HG02981 (cell line): ENCODE data around the gene PCNT.
"Not testable (repeated sequence)": the region's sequence is repeated elsewhere in the genome, so short reads cannot be mapped to it uniquely, and the experiment has no call there.

ENCODE experiments used
- ATAC-seq: cut with Tn5 transposase; IDR thresholded peaks from one replicate; pipeline ENCODE4 v1.9.1; 2021; ENCODE audit warnings: mild to moderate bottlenecking, moderate library complexity; ENCODE audit not compliant: unreplicated experiment

Gene PCNT

GRCh38 chr21:46357335-46357604, 33.3 kb downstream of the PCNT start:
- ATAC-seq = no peak

DNA sequence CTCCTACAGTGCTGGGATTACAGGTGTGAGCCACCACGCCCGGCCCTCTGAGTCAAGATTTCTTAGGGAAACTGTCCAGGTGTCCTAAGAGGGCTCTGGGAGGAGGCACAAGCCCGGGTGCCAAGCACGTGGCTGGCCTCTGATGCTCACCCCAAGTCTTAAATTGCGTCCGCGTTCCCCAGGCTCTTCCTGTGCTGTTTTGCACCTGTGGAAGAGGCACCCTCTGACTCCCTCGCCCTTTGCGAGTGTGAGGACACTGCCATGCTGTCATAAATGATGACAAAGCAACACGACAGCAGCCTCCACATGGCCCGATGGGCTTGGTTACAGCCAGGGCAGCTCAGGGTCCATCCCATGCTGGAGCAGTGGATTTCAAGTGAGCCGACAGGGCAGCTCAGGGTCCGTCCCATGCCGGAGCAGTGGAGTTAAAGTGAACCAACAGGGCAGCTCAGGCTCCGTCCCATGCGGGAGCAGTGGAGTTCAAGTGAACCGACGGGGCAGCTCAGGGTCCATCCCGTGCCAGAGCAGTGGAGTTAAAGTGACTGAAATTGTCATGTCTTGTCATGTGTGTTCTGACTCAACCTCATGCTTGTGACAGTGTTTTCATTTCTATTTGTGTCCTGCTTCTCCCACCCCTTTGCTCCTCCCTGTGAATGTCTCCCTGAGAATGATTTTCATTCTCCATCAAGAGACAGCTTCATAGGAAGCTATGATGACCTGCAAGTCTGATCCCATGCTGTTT, 33.9 kb downstream of the PCNT start:
- no peak for ATAC-seq

DNA sequence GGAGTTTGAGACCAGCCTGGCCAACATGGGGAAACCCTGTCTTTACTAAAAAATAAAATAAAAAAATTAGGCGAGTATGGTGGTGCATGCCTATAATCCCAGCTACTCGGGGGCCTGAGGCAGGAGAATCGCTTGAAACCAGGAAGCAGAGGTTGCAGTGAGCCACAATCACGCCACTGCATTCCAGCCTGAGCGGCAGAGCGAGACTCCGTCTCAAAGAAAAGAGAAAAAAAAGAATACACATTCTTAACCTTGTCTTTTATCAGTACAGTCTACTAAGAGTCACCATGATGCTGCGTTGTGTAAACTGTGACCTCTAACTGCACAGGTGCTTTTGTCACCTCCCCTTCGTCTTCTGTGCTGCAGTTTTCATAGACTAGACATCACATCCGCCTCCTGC, 37.2 kb downstream of the PCNT start:
- ATAC-seq = no peak

GRCh38 chr21:46361935-46362334, 38.0 kb downstream of the PCNT start:
- no peak for ATAC-seq

DNA sequence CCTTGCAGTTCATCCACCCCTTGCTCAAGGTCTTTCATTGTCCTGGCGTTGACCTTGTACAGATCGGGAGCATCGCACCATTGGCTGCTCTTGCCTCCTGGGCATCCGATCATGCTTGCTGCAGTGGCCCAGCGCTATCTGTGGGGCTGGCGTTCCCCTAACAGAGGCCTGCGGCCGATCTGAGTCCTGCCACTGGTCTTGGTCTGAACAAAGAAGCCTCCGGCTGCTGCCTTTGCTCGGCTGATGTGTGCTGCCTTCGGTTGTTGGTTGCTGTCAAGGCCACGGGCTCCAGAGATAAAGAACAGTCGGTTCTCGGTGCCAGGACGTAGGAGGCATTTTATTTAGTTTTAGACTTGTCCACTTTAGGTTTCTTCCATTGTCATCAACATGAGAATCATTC, 39.0 kb downstream of the PCNT start:
- ATAC-seq = no peak

GRCh38 chr21:46363698-46364097, 39.7 kb downstream of the PCNT start:
- no peak for ATAC-seq

GRCh38 chr21:46366091-46366490, 42.1 kb downstream of the PCNT start:
- no peak for ATAC-seq

DNA sequence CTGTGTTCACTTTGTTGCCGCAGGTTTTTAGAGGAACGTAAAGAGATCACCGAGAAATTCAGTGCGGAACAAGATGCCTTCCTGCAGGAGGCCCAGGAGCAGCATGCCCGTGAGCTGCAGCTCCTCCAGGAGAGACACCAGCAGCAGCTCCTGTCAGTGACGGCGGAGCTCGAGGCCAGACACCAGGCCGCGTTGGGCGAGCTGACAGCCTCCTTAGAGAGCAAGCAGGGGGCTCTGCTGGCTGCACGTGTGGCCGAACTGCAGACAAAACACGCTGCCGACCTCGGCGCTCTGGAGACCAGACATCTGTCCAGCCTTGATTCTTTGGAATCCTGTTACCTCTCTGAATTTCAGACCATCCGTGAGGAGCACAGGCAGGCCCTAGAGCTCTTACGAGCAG, 42.6 kb downstream of the PCNT start:
- no peak for ATAC-seq

DNA sequence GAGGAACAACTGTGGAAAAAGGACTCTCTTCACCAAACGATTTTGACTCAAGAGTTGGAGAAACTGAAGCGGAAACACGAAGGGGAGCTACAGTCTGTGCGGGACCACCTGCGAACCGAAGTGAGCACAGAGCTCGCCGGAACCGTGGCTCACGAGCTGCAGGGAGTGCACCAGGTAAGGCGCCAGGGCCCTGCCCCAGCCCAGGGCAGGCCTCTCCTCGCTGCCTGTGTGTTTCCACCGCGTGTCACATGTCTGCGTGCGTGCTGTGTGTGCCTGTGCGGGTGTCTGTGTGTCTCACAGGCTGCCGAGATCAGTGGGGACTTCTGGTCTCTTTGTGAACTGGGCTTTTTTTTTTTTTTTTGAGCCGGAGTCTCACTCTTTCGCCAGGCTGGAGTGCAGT, 43.0 kb downstream of the PCNT start:
- no peak for ATAC-seq

- peak; percentile 56 for ATAC-seq
Measured at GRCh38 chr21:46368533-46369285, 44.8 kb downstream of the PCNT start.

GRCh38 chr21:46369520-46370235, 45.7 kb downstream of the PCNT start:
- ATAC-seq = no peak

DNA sequence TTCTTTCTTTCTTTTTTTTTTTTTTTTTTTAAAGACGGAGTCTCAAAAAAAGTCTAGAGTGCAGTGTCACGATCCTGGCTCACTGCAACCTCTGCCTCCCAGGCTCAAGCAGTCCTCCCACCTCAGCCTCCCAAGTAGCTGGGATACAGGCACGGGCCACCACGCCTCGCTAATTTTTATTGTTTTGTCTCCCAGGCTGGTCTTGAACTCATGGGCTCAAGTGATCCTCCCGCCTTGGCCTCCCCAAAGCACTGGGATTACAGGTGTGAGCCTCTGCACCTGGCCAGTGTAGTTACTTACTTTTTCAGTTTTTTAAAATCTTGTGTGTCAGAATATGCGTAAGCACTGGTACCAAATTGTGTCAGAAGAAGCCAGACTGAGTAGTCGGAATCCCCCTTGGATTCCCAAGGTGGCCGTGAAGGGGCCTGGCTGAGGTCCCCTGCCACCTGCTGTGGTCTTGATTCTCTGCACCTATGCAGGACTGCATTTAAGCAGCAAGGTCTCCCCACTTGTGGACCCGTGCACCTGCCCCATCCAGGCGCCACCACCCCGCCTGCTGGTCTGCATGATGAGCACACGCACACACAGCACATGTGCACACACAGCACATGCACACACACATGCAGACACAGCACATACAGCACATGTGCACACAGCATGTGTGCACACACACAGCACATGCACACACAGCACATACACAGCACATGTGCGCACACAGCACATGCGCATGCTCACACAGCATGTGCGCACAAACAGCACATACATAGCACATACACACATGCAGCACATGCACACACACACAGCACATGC, 47.5 kb downstream of the PCNT start:
- no peak for ATAC-seq

DNA sequence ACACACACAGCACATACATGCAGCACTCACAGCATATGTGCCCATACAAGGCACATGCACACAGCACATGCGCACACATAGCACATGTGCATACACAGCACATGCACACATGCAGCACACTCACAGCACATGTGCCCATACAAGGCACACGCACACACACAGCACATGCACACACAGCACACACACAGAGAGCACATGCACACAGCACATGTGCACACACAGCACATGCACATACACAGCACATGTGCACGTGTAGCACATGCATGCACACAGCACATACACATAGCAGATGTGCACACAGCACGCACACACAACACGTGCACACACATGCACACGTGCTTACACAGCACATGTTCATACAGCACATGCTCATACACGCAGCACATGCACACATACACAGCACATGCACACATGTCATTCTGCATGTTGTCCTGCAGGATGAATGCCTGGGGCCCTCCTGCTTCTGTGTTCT, 48.1 kb downstream of the PCNT start:
- ATAC-seq = no peak

GRCh38 chr21:46372947-46373346, 49.0 kb downstream of the PCNT start:
- not testable (repeated sequence) for ATAC-seq

DNA sequence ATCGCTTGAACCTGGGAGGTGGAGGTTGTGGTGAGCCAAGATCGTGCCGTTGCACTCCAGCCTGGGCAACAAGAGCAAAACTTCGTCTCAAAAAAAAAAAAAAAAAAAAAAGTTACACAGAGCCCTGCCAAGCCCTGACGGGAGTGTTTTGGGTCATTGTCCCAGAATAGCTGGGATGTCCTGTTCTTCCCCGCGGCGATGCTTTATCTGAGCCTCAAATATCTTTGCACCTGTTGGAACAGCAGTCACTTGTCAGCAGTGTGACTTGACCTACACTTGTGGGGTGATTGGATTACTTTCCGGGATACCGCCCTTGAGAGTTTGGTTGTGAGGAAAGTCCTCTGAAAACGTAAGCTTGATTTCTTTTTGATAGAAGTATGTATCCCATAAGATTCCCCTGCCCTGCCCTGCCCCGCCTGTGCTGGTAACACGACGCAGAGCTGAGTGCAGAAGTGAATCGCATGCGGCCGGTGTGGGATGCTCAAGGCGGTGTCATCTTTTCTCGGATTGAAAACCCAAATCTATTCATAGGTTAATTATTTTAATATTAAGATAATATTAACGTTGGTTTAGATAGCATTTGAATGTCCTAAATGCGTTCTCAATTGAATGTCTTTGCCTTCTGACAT, 50.9 kb downstream of the PCNT start:
- ATAC-seq = no peak

DNA sequence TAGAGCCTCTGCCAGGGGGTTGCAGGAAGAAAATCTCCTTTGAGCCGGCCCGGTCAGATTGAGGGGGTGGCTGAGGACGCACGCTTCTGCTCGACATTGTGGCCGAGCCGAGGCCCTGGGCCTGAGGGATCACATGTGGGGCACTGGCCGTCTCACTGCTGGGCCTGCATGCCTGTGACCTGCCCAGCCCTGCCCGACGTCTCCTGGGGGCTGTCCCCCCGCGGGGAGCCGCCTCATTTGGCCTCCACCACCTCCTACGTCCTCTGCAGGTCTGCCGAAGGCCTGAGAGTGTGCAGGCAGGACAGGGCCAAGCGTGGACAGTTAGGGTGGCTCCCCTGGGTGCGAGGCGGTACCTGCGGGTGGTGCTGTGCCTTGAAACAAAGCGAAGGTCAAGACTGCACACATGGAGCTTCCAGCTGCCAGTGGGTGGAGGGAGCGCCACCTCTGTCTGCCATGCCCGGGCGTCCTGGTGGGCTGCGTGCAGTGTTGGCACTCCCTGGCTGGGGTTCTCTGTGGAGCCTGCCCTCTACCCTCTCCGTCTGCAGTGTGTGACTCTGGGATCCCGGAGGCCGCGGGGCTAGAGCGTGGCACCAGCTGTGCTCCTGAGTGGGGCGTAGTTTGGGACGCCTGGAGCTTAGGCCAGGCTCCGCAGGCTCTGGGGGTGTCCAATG, 51.7 kb downstream of the PCNT start:
- no peak for ATAC-seq

DNA sequence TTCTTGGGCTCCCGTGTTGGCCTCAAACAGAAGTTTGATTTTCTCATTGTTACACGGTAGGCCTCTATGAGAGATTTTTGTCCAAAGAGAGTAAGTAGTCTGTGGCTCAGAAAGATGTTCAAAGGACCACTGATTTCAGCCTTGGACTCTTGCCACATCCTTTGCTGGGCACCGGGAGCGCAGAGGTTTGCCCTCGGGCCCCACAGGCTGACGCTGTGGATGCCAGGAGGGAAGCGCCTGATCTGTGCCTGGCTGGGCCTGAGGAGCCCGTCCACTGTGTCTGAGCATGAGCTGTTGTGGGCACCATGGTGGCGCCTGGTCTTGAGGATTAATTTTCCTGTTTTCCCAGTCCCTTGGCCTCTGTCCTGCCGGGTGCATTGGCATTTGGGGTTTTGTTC, 52.3 kb downstream of the PCNT start:
- ATAC-seq = no peak

GRCh38 chr21:46376856-46377453, 53.0 kb downstream of the PCNT start:
- ATAC-seq = no peak

DNA sequence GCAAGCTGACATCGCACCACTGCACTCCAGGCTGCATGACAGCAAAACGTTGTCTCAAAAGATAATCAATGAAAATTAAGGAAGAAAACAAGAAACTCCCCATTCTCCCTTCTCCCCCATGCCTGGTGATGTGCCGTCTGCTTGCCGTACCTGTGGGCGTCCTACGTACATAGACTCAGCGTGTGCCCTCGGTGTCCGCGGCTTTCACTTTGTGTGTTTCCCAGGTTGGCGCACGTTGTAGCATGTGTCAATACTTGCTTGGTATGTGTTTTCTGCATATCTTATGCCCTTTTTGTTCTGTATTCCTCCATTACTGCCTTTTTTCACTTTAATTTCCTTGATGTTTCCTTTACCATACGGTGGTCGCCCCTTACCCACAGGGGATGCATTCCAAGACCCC, 53.8 kb downstream of the PCNT start:
- ATAC-seq = no peak

DNA sequence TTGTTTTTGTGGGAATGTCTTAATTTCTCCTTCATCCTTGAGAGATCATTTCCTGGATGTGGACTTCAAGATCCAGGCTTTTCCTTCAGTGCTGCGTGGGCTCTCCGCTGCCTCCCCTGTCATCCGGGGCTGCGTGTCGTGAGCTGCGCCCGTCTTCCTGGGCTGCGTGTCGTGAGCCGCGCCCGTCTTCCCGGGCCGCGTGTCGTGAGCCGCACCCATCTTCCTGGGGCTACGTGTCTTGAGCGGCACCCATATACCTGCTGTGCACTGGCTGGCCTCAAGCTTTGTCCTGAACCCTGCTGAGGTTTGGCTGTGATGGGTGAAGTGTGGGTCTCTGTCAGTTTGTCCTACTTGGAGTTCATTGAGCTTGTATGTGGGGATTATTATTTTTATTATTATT, 55.1 kb downstream of the PCNT start:
- no peak for ATAC-seq
